A673 (cell line): ENCODE measurements around the gene SPACA4.

Experiments
- CTCF ChIP-seq: fragments of 300-800, 200-600 bp; sonication (generic); conservative IDR thresholded peaks from 2 replicates; pipeline ENCODE4 v1.5.1; 2017; ENCODE audit warnings: low read depth, mild to moderate bottlenecking, antibody characterized with exemption, low read length, moderate library complexity, mixed read lengths
- EZH2 ChIP-seq: fragments of 200-600 bp; sonication (generic); IDR thresholded peaks from 2 replicates; pipeline ENCODE4 v1.6.1; 2017; ENCODE audit warnings: borderline replicate concordance, low read depth, mild to moderate bottlenecking, mixed read lengths, antibody characterized with exemption, low read length; ENCODE audit not compliant: poor library complexity, severe bottlenecking

- no peak for TF ChIP-seq CTCF
- no peak for TF ChIP-seq EZH2
Observed at GRCh38 chr19:48627201-48627864, 20.8 kb downstream of the SPACA4 start.
